NCI-H1436 treated with DMSO at 0.1 percent for 48 hours (cell line): Measurements from ENCODE around the gene ANAPC1.
"Not testable (repeated sequence)": the region's sequence is repeated elsewhere in the genome, so short reads cannot be mapped to it uniquely, and the experiment has no call there.

Experiments
- DNase-seq: peaks from one replicate; lab custom pipeline; 2025; lab: John Stamatoyannopoulos, UW

Gene ANAPC1

DNA sequence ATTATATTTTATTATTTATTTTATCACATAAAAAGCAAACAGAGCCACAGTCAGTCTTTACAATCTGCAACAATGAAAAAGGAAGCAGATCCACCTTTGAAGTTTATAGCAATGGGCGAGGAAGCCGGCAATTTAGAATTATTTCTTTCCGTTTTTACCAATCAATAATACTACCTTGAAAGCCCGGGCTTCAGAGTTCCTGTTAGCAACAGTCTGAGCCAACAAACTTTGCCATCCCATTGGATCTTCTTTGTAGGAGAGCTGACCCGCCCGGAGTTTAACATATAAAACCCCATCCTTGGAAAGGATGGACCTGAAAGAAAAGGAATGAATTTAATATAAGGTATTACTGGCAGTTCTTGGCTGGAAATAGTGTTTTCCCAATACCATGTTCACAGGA lies 101.8 kb downstream of the ANAPC1 start:
- DNase-seq: not testable (repeated sequence)

DNA sequence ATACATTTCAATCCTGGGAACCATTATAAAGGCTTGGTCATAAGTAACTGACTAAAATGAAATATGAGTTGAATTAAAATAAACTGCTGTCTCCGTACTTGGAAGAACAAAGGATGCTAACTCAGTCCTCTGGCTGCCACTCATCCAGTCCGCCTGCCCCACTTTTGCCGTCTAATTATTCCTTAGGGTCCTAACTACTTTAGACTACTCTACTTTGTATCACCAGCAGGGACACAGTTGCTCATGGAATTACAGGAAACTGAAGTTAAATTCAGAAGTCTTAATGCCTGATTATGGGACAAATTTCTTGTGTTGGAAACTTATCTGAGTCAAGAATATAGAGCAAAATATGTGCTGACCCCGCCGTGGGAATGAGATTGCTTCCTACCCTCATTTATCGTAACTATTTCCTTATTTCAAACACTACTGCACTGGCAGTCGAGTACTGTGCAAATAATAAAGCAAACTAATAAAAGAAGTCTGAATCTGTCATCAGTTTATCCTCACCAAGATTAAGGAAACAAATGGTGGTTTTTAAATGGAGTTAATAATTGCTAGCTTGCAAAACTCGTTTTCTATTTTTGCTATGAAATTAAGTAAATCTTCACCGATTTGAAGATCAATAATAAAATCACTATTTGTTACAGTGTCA lies 102.4 kb downstream of the ANAPC1 start:
- DNase-seq: not testable (repeated sequence)

DNA sequence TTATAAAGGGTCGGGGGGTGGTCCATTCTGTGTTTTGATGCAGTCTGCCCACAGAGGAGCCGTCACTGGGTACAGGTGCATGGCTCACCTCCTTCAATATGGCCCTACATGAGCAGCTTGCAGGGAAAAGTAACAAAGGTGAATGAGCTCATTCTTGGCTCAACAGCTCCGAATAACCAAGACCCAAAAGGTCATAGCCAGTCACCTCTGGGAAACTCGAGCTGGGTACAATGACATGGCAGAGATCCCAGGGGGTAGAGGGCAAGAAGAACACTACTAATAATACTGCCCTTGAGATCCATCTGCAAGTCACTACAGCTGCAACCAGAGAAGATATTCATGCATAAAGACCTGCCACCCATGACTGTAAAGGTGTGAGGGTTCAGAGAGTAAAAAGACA lies 106.8 kb downstream of the ANAPC1 start:
- DNase-seq: not testable (repeated sequence)

DNA sequence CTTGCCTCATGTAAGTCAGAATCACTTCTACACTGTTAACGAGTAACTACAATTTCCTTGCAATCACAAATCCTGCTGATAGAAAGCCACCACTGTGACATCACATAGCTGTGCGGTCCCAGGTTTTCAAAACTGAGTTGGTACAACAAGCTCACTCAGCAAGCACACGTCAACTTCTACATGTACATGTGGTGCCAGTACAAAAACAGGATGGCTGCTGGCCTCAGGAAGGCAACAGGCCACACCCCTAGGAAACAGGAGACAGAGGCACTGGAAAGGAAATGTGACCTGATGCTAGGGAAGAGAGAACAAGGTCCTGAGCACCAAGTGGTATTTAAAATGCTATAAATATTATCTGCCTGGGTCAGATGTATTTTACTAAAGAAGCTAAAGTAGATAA lies 107.7 kb downstream of the ANAPC1 start:
- not testable (repeated sequence) for DNase-seq

DNA sequence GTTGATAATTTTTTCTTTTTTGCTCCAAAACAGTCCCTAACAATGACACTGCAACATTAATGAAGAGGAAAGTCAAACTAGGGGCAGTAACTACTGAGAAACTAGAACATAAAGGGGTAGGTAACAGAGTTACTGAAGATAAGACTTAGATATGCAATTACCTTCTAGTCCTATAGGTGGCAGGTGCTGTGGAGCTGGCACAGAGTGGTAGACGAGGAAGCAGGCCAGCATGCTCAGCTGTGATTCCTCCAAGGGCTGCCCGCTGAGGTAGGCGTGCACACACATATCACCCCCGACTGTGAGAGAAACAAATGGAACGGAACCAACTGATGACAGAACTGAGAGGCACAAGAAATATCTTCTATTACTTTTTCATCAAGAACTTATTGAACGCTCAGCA lies 111.8 kb downstream of the ANAPC1 start:
- not testable (repeated sequence) for DNase-seq

DNA sequence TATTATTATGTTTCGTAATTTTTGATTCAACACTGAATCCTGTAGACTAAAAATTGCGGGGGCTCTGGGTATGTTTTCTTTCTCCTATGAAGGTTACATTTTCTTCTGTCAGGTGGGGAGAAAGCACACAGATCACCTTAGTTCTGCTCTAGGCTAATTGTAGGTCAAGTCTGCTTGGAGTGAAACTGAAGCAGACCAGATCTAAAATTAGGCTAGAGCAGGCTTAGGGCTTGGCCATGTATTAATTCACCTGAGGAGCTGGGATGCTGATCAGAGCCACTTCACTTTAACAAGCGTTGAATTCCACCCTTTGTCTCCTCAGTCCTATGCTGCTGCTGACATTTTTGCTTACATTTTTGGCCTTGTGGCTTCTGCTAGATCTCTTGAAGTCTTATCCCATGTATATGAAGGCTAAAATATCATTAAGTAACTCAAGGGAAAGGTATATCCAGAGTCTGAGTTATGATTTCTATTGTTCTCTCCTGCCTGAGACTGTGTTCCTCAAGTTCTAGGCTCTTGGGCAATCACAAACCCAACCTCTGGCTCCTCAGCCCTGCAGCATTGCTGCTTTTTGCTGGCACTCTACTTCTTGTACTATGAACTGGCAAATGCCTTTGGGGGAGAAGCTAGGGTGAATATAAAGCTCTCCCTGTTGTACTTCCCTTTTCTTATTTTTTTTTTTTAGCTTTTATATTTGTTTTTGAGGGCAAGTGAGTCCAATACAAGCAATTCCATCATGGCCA lies 112.9 kb downstream of the ANAPC1 start:
- not testable (repeated sequence) for DNase-seq

DNA sequence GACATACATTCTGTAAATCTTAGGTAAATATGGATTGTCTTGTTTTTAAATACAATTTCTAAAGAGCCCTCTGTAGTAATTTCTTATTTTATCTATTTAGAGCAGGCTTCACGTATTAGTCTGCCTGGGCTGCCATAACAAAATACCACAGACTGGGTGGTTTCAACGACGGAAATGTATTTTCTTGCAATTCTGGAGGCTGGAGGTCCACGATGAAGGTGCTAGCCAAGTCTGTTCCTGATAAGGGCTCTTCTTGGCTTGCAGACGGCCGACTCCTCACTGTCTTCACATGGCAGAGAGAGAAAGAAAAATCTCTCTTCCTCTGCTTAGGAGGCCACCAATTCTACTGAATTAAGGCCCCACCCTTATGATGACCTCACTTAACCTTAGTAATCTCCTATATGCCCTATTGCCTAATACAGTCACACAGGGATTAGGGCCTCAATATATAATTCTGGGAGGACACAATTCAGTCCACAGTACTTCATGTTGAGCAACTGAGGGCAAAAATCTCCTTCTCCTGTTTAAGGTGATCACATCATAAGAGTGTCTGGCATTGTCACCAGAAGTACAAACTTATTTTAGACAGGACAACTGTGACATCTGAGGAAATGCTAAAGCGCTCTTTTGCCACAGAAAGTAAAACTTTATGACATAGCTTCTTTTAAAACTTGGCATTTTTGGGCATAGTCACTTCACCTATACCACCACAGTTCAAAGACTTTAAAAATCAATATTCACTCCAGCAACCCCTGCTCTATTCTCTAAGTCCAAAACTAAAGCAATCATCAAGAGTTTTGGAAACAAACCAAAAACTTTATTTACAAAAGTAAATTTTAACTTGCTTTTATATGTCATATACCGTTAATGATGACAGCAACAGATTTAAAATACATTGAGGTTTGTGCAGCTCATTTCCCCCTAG lies 115.5 kb downstream of the ANAPC1 start:
- DNase-seq: not testable (repeated sequence)

DNA sequence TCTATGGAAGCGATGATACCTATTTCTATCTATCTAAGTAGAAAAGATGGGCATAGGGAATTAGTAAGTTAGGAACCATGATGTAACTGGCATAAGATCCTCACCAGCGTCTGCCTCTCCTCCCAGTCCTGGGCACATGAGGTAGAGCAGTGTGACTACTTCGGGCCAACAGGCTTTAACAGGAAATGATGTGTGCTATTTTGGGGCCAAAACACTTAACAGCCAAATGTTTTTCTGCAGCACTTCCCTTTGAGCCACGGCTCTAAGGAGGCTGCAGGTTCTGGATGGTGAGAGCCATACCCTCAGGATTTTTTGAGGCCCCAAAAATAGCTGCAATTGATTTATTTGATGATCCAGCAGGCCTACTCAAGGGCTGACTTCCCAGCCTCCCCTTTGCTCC lies 116.9 kb downstream of the ANAPC1 start:
- not testable (repeated sequence) for DNase-seq

DNA sequence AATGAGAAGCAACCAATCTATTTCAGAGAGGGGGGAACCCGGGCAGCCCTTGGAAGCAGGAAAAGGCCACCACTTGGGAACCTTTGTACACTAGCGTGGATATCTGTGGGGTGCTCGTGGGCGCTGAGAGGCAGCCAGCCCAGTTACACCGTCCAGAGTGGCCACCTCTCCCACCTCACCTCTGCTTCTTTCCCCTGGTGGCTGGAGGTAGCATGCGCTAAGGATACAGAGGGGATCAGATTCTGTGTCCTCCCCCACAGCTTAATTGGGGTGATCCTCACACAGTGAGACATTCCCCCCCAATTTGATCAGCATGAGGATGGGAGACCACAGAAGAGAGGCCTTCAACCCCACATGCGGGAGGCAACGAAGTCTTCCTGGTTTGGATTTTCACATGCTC lies 117.7 kb downstream of the ANAPC1 start:
- DNase-seq: not testable (repeated sequence)

DNA sequence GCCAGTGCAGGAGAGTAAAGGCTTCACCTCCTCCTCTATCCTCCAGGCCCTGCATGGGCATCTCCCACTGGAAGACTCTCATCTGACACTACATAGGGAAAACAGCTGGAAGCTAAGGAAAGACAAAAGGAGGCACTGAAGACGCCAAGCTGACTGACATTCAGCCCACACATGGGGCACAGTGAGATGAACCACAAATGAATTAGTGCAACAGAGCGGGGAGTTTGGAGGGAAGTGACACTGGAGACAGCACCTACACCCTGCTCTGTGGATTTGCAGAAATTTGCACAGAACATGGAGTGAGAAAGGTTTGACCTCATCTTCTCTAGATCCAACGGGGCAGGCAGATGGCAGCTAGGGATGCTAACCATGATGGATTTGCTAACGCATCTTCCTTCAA lies 119.8 kb downstream of the ANAPC1 start:
- DNase-seq: not testable (repeated sequence)

DNA sequence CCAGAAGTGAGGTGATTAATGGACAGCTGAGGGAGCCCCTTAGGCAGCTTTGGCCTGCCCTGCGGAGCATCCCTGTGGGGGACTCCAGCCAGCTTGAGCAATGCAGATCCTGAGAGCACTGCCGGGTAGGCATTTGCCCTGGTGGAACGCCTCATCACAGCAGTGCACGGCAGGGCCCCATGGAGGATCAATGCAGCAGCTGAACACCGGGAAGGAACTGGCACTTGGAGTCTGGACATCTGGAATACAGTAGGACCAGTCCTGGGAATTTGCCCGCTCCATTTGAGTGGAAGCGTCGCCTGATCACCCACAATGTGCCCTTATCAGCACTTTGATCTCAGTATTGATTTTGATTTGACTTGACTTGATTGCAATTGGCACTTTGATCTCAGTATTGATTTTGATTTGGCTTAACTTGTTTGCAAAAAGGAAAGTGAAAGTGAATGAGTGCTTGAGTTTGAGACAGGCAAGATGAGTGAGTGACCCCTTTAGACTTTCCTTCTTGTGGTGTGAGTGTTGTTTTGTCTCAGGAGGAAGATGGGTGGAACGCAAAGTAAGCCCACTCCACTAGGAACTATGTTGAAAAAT lies 123.2 kb downstream of the ANAPC1 start:
- DNase-seq: not testable (repeated sequence)

DNA sequence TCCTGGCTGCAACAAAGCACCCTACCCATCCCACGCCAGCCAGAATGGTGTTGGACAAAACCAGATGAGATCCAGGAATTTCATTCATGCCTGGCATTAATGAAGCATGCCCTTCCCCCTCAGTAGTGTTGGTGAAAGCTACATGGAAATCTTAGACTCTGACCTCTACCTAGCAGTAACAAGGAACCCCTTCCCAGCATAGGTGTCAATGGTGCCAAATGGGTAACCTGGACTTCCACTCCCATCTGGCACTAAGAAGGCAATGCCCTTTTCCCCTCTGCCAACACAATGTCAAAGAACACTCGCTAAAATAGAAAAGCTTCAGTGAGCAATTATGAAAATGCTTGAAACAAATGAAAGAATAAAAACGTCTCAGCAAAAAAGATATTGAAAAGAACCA lies 131.5 kb downstream of the ANAPC1 start:
- DNase-seq: not testable (repeated sequence)

DNA sequence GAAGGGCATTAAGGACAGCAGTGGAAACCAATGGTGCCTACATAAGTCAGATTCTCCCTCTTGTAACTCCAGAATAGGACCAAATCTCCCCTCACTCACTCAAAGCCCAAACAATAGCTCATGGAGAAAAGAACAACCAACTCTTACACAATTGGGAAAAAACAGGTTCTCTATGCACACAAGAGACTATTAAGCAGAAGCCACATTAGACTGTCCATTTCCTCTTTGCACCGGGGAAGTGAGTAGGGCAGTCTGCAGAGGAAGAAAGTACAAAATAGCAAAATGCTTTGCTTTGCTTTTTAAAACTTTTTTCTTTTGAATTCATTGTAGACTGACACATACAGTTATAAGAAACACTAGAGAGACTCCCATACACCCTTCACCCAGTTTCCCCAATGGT lies 133.4 kb downstream of the ANAPC1 start:
- DNase-seq: not testable (repeated sequence)

DNA sequence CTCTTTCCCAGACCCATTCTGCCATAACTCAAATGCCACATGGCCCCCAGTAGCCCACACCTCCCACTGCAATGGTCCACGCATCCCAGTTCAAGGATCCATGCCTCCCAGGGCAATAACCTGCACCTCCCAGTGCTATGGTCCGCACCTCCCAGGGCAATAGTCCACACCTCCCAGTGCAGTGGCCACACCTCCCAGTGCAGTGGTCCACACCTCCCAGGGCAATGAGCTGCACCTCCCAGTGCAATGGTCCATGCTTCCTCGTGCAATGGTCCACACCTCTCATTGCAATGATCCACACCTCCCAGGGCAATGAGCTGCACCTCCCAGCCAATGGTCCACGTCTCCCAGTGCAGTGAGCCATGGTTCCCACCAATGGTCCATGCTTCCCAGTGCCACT lies 135.6 kb downstream of the ANAPC1 start:
- DNase-seq: not testable (repeated sequence)

DNA sequence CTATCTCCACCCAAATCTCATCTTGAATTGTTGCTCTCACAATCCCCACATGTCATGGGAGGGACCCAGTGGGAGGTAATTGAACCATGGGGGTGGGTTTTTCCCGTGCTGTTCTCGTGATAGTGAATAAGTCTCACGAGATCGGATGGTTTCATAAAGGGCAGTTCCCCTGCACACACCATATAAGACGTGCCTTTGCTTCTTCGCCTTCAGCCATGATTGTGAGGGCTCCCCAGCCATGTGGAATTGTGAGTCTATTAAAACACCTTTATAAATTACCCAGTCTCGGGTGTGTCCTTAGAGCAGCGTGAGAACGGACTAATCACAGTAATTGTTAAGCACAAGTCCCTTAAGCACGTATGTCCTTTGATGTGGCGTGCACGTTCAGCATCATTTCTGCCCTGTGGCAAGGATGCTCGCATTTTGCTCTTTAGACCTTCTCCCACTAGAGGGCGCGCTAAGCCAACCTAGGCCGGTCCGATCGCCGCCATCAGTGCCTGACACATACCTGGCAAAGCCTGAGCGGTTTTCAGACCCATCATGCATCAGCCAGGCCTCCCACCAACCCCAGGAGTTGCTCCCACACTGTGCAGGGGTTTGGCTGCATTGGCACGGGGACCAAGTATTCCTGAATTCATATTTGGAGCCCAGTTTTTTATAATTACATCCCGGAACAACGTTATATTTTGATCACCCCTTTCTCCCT lies 136.4 kb downstream of the ANAPC1 start:
- not testable (repeated sequence) for DNase-seq

DNA sequence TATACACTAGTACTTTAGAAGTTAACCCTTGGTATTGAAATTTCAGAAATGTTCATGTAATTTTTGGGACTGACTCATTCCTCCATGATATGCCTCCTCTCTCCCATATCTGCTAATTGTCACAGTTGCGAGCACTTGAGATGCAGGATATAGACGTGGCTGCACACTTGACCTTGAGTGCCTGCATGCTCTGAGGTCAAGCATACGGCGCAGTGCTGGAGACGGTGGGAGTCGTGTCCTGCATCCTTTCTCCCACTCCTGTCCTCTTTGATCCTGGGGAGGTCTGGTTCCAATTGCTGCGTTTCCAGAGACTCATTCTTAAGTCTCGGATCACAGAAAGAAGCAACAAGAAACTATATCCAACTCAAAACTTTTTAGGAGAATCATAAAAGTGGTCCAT lies 139.2 kb downstream of the ANAPC1 start:
- not testable (repeated sequence) for DNase-seq

DNA sequence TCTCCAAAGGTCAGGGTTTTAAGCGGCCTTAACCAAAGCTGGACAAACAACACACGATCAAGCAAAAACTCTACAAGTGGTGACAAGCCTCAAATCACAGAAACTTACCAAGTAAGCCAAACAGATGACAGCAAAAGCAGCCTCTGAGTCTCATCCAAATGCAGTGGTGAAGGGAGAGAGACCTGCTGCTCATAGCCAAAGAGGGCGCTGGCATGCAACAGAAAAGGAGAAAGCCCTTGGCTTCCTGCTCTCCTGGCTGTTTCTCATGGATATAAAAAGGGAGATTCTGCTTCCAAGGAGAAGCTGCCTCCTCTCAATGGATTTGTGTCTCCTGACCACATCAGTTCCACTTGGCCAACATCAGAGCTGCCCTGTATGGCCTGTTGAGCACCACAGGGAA lies 142.5 kb downstream of the ANAPC1 start:
- not testable (repeated sequence) for DNase-seq

DNA sequence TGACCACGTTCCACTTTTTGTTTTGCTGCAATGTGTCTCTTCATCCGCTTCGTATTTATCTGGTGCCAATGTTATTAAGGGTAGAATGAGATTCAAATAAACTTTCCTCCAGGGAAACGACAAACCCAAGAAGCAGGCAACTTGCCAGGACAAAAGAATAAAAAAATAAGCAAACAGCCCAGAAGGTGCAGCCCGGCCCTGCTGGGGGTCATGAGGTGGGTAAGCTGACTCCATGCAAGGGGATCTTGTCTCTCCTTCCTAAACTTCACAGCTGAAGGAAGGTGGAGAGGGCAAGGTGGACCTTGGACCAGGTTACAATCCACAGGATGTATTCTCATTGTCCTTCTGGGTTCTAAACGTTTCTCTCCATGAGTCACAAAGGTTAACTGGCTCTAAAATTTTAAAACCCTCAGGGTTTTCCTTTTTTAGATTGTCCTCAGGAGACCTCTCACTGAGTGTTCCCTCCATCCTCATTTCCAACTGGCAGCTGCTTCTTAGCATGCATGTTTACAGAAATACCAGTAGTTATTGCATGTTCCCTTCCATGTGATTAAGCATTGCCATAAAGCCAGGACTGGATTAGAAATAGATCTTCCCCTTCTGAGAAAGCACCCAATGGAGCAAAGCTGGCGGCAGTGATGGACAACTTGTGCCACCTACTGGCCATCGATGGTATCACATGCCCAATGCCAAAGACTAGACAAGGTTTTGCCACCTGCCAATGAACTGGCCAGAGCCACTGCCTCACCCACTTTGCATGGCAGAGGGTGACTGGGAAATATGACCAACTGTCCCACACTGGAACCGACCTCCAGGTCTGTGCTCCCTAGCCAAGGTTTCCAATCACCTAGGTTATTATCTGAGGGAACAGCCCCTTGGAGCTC lies 147.9 kb downstream of the ANAPC1 start:
- DNase-seq: not testable (repeated sequence)

DNA sequence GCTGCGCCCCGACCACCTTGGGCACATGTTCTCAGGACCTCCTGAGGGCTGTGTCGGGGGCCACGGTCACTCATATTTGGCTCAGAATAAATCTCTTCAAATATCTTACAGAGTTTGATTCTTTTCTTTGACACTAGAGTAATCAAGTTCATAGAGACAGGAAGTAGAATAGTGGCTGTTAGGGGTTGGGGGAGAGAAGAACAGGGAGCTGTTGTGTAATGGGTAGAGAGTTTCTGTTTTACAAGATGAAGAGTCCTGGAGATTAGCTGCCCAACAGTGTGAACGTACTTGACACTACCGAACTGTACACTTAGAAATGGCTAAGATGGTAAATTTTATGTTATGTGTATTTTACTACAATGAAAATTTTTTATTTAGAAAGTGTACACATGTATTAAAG lies 148.6 kb downstream of the ANAPC1 start:
- DNase-seq: not testable (repeated sequence)

DNA sequence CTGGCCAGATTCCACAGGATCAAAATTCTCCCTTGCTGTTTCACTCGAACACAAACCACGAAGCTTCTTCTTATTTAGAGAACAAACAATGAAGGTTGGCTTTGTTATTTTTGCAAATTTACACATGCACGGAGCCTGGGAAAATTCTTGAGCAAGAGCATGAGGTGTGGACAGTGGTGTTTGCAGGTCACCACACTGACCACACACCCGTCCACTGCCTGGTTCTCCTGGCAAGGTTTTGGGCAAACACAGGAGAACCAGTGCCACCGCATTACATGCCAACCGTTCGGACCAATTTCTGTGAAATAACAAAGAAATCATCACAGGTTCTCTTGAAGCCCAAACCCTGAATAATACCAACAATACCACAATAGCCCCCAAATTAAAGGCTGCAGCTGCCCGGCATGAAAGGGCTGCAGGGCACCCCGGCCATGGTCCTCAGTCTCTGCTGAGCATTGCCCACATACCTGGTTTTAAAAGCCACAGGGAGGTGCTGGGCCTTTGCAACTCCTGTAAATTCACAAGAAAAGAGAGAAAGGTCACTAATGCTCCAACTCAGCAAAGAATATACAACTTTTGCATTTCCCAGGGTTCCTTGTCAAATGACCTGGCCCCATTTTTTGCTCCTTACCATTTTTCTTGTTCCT lies 154.1 kb downstream of the ANAPC1 start:
- DNase-seq: not testable (repeated sequence)
